HG03064 (cell line): ENCODE data around the gene SMIM27.
"Not testable (repeated sequence)": the region's sequence is repeated elsewhere in the genome, so short reads cannot be mapped to it uniquely, and the experiment has no call there.

Experiments
- ATAC-seq: cut with Tn5 transposase; IDR thresholded peaks from one replicate; pipeline ENCODE4 v1.9.1; 2021; ENCODE audit warnings: low read depth; ENCODE audit not compliant: unreplicated experiment

SMIM27 gene

DNA sequence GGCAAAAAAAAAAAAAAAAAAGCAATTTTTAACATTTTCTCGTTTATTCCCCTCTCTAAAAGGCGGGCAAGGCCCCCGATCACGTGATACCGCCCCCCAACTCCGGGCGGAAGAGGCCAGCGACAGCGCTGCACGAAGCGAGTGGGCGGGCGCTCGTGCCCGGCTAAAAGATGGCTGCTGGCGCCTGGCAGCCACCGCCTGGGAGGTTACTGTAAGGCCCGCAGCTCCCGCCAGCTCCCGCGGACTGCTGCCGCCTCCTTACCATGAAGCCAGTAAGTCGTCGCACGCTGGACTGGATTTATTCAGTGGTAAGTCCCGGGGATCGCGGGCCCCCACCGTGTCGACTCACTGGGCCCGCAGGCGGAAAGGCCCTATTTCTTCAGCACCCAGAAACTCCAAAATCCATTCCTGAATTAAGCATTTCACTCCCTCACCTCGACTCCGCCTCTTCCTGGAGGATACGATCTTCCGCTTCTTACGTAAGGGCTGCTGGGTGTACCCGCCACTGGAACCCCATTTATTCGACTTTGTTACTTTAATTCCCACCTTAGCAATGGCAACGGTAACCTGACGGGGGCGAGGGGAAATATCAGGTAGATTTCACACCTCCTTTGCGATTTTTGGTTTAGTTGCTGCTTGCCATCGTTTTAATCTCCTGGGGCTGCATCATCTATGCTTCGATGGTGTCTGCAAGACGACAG lies at the start of gene SMIM27, which contains the start of gene TOPORS:
TSS of gene SMIM27 (plus strand) at position 156 of the 701 bp plus-strand sequence. CDS start at position 264, 108 bp downstream.
TSS of gene TOPORS (minus strand) at position 415 of the 701 bp plus-strand sequence. CDS start at position 265, 150 bp downstream.
- peak; percentile 72 for ATAC-seq

GRCh38 chr9:32502464-32502863 lies 49.7 kb upstream of the SMIM27 start:
- ATAC-seq: no peak

GRCh38 chr9:32503008-32503407 lies 49.1 kb upstream of the SMIM27 start:
- ATAC-seq: no peak

DNA sequence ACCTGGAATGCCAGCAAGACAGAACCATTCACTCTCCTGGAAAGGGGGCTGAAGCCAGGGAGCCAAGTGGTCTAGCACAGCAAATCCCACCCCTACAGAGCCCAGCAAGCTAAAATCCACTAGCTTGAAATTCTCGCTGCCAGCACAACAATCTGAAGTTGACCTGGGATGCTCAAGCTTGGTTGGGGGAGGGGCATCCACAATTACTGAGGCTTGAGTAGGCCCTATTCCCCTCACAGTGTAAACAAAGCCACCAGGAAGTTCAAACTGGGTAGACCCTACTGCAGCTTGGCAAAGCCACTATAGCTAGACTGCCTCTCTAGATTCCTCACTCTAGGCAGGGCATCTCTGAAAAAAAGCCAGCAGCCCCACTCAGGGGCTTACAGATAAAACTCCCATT lies 43.4 kb upstream of the SMIM27 start:
- no peak for ATAC-seq

- no peak for ATAC-seq
Measured at GRCh38 chr9:32516241-32516640, 35.9 kb upstream of the SMIM27 start.

GRCh38 chr9:32518276-32518675 lies 33.9 kb upstream of the SMIM27 start:
- ATAC-seq: no peak

GRCh38 chr9:32523910-32524309 lies 28.2 kb upstream of the SMIM27 start:
- no peak for ATAC-seq

DNA sequence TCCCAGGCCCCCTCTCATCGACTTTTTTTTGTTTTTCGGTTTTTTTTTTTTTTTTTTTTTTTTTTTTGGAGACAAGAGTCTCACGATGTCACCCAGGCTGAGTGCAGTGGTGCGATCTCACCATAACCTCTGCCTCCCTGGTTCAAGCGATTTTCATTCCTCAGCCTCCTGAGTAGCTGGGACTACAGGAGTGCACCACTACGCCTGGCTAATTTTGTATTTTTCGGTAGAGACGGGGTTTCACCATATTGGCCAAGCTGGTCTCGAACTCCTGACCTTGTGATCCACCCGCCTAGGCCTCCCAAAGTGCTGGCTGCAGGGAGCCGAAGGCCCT lies 27.6 kb upstream of the SMIM27 start:
- ATAC-seq: not testable (repeated sequence)

GRCh38 chr9:32524892-32525708 lies 27.0 kb upstream of the SMIM27 start:
- peak; percentile 10 for ATAC-seq

DNA sequence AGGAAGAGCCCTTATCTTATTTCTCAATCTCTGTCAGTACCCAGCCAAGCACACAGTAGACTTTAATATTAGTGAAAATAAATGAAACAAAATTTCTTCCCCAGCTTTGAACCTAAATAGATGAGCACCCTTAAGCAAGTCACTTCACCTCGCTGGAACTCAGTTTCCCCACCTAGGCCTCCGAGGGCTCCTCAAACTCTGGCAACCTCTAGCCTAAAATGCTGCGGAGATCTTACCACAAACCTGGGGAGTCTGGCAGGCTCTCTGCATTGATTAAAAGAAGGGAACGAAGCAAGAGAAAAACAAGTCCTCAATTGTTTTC lies 26.5 kb upstream of the SMIM27 start:
- ATAC-seq: no peak

DNA sequence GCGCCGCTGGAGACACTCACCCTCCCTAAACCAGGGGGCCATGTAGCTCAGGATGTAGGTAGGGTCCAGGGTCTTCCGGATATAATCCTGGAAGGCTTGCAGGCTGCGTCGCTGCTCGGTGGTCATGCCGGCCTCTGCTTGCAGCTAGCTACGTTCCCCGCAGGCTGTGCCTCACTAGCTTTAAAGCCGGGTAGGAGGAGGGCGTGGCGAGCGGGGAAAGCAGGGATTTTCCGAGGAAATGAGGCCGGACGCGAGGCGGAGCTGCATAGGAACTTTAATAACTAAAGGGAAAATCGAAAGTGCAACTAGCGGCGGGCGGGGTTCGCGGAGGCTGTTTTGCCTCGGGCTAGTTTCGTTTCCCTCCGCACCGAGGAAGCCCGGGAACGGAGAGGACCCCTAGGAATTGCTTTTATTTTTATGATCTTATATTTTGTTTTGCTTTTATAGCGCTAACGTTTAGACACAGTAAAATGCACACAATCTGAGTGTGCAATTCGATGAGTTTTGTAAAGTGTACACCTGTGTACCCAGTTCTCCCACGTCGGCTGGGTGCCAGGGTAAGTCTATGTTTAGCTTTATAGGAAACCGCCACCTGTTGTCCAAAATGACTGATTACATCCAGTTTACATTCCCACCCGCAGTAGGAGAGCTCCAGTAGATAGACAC lies 26.0 kb upstream of the SMIM27 start, which contains the start of gene RIGI:
TSS of gene RIGI (minus strand) at position 156 of the 666 bp plus-strand sequence. CDS start at position 126, 30 bp downstream.
- ATAC-seq: peak; percentile 77

GRCh38 chr9:32526707-32527048 lies 25.4 kb upstream of the SMIM27 start:
- ATAC-seq: no peak

- no peak for ATAC-seq
Measured at GRCh38 chr9:32533336-32533735, 18.8 kb upstream of the SMIM27 start.

DNA sequence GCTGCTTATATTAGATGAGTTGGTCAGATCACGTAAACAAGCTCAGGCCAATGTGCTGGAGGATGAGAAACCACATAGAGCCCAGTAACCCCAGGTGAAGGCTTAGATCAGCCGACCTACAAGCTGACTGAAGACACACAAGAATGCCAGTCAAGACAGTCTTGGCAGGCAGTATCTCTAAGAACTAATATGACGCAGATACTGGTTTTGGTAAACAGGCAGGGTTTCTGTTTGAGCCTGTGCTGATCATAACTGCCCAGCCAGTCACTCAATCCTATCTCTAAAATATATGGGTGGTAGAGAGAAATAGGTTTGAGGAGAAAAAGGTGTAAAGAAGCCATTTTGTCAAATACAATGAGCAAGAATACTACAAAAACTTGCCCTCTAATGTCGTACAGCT lies 18.3 kb upstream of the SMIM27 start:
- no peak for ATAC-seq

DNA sequence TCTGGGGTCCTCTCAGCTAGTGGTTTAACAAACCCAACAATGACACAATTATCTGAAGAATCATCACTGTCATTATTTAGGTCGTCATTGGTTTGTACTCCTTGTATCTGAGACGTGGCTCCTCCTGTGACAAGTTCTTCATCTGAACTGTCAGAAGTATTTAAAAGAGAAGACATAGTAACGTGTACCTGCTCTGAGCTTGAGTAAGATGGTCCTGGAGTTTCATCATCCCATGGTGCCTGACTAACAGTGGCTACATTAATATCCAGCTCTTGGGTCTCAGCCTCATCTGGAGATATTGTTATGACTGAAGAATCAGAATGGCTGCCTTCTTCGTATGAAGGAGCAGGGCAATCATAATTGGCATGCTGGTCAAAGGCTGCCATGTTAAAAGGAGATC lies 9.1 kb upstream of the SMIM27 start:
- no peak for ATAC-seq

DNA sequence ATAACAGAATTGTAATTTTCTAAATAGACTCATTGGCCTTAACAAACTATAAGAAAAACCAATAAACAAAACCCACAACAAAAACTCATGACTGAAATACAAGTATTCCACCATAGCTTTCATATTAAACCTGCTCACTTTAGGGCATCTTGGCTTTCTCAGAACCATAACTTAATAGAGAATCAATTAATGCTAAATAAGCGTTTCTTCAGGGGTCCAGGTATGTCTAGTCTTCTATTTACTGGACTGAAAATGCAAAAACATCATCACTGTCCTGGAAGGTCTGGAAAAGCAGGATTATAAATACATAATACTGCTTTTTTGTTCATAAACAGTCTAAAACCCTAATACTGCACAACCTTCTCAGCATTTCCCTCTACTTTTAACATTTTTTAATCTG lies 6.2 kb upstream of the SMIM27 start:
- ATAC-seq: no peak

DNA sequence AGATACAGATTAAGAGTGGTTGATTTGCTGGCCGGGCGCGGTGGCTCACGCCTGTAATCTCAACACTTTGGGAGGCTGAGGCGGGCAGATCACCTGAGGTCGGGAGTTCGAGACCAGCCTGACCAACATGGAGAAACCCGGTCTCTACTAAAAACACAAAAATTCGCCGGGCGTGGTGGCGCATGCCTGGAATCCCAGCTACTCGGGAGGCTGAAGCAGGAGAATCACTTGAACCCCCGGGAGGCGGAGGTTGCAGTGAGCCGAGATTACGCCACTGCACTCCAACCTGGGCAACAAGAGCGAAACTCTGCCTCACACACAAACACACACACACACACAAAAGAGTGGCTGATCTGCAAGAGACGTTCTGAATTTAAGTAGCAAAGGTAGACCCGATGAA lies 3.9 kb upstream of the SMIM27 start:
- not testable (repeated sequence) for ATAC-seq

- no peak for ATAC-seq
Measured at GRCh38 chr9:32550150-32550561, 2.0 kb upstream of the SMIM27 start.

DNA sequence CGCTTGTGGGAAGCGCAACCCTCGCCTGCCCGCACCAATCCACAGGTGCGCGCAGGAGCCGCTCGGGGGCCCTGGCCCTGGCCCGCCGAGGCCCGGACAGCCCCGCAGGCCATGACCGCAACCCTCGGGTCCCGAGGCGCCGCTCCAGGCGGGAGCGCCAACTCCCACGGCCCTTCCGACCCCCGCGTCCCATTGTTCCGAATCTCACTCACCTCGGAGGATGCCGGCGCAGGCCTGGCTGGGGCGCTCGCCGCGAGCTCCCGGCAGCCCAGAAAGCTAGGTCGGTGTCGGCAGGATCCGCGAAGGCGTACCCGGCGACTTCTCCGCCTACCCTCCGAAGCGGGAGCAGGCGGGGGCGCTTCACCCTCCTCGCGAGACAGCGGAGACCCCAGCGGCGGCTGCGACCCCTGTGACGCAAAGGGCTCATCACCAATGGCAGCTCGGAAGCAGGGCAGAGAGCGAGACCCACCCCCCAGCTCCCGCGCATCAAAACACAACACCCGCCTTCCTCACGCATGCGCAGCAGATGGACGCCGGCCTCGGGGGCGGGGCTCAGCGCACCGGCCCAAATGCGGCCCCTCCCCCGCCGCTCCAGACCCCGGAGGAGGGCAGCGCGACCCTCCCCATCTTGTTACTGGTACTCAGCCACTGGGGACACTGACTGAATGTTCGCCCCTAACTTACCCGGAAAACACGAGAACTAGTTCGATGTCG lies 1.4 kb upstream of the SMIM27 start:
- ATAC-seq: peak; percentile 56

DNA sequence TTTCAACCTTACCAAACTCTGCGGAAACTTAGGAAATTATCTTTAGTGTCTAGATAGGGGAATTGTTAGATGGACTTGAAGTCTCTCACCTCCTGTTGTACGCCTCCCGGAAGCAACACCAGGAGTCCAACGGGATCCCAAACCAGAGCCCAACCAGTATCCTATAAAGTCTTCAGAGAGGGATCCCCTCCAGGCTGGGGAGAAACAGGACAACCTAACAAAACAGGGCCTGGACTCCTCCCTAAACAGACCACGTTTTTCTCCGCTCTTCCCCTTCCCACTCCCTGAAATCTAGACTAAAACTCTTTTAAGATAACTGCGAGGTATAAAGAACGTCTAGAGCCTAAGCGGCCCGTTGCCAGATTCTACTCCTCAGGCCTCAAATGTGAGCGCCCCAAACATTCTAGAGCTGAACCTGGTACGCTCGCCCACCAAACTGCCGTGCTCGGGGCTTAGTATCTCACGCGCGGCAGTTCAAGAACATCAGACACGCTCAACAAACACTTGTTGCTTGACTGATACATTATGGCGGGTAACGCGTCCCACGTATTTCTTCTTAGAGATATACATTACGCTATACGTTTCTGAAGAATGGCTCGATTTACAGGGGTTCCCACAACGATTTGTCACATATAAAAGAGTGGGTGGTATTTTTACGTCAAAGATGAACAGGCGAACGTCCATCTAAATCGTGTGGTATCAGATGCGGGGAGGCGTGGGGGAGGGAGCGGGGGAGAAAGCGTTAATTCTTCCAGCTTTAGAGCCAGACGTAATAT lies 663 bp upstream of the SMIM27 start:
- ATAC-seq: peak; percentile 3
